LNCAP (cell line): ENCODE results near the gene WDR12.
A peak's percentile ranks its signal among the peaks of the same experiment; 100 is the strongest.

Experiments used
- TF ChIP-seq, protein P1 (sequence below): fragments of 450-650 bp; IDR thresholded peaks from 2 replicates; pipeline ENCODE4 v1.5.1; 2017; ENCODE audit warnings: mild to moderate bottlenecking

Gene WDR12

DNA sequence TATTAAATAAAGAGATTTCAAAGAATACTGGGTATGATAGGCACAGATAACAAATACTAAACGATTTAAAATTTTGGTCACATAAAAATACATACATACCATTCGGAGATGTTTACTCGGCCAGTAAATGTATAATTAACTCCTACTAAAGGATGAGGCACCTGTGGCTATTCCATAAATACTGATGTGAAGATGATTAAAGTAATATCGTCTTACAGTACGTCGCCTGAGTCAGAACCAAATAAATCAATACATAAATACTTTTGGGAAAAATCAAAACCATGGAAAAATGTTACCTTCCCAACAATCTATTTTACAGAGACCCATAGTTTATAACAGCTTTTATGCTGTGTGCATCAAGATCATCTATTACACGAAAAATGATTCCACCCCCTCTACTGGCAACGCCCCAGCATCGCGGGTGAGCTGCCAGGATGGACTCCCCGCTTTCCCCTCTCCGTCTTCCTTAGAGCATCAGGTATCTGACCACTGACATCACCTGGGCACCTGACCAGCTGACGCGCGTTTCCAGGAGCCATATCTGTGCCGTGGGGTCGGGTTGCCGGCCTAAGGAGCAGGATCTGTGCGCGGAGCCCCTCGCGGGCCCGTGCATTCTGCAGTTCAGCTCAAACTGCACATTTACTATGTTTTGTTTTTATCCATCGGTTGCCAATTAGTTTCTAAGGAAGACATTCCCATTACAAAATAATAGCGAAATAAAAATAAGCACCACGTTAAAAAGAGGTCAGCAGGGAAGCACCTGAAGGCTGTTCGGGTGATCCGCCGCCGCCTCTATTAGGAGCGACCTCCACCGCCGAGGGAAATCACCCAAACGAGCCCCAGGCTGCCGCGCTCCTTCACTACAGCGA lies 40.8 kb downstream of the WDR12 start:
- TF ChIP-seq, protein P1, sequence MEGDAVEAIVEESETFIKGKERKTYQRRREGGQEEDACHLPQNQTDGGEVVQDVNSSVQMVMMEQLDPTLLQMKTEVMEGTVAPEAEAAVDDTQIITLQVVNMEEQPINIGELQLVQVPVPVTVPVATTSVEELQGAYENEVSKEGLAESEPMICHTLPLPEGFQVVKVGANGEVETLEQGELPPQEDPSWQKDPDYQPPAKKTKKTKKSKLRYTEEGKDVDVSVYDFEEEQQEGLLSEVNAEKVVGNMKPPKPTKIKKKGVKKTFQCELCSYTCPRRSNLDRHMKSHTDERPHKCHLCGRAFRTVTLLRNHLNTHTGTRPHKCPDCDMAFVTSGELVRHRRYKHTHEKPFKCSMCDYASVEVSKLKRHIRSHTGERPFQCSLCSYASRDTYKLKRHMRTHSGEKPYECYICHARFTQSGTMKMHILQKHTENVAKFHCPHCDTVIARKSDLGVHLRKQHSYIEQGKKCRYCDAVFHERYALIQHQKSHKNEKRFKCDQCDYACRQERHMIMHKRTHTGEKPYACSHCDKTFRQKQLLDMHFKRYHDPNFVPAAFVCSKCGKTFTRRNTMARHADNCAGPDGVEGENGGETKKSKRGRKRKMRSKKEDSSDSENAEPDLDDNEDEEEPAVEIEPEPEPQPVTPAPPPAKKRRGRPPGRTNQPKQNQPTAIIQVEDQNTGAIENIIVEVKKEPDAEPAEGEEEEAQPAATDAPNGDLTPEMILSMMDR, result peak; percentile 17; the same call in 1 of the 2 replicates

DNA sequence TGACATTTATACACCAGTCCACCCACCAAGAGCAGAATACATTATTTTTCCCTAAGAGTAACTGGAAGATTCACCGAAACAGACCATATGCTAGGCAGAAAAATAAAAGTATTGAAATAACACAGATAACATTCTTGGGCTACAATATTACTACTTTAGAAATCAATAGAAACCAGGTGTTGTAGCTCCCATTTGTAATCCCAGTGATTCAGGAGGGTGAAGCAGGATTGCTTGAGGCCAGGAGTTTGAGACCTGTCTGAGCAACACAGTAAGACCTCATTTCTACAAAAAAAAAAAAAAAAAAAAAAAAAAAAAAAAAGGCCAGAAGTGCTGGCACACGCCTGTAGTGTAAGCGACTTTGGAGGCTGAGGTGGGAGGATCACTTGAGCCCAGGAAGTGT lies 49.5 kb downstream of the WDR12 start:
- TF ChIP-seq, protein P1, result no peak

DNA sequence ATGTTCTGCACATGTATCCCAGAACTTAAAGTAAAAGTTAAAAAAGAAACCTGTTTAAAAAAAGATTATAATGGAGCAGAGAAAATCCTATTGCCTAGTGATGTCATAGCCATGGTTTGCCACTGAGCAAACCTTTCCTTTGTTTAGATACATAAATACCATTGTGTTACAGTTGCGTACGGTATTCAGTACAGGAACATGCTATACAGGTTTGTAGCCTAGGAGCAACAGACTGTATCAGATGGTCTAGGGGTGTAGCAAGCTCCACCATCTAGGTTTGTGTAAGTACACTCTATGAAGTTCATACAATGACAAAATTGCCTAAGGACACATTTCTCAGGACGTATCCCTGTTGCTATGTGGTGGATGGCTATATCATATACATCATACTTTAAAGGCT lies 52.9 kb downstream of the WDR12 start:
- TF ChIP-seq, protein P1, result no peak

DNA sequence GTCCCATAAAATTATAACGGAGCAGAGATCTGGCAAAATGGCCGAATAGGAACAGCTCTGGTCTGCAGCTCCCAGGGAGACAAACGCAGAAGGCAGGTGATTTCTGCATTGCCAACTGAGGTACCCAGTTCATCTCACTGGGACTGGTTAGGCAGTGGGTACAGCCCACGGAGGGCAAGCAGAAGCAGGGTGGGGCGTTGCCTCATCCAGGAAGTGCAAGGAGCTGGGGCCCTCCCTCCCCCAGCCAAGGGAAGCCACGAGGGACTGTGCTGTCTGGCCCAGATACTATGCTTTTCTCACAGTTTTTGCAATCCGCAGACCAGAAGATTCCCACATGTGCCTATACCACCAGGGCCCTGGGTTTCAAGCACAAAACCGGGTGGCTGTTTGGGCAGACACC lies 62.7 kb downstream of the WDR12 start:
- TF ChIP-seq, protein P1, result no peak

DNA sequence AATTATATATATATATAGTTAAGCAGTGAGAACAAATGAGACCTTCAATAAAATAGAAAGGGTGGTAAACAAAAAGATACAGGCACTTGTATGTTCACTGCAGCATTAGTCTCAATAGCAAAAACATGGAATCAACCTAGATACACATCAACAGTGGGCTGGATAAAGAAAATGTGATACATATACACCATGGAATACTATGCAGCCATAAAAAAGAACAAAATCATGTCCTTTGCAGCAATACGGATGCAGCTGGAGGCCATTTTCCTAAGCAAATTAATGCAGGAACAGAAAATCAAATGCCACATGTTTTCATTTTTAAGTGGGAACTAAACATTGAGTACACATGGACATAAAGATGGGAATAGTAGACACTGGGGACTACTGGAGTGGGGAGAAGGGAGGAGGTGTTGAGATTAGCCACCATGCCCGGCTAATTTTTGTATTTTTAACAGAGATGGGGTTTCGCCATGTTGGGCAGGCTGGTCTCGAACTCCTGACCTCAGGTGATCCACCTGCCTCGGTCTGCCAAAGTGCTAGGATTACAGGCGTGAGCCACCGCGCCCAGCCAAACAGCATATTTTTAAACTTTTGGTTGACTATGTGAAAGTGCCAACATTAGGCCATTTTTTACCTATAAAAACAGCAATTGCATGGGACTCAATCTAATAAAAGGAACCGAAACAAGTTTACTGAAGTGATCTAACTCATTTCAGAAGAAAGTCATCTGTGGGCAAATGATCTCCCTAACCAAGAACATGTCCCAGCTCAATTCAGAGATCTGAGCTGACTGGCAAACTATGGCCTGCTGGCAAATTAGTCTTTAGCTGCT lies 63.6 kb downstream of the WDR12 start:
- TF ChIP-seq, protein P1, result no peak

DNA sequence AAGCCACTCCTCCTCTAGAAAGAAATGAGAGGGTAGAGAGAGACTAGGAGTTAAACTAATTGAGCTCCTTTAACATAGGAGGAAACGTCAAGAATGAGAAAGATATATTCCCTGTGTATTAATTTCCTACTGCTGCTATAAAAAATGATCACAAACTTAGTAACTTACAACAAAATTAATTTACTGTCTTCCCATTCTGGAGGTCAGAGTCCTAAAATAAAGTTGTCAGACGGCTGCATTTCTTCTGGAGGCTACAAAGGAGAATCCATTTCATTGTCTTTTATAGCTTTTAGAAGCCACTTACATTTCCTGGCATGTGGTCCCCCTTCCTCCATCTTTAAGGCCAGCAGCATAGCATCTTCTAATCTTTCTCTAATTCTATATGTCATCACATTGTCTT lies 66.8 kb downstream of the WDR12 start:
- TF ChIP-seq, protein P1, result no peak

DNA sequence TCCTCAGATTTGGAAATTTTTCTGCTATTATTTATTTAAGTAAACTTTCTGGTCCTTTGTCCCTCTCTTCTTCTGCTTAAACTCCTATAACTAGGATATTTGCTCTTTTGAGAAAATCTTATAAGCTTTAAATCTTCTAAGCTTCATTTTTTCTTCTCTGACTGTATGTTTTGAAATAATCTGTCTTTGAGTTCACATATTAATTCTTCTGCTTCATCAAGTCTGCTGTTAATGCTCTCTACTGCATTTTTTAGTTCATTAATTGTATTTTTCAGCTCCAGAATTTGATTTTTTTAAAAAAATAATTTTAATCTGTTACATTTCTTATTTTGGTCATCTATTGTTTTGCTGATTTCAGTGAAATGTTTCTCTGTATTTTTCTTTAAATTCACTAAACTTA lies 68.8 kb downstream of the WDR12 start:
- TF ChIP-seq, protein P1, result no peak
